ENCODE results near the gene RMND1. TPM values are rescaled to one million over a fixed set of nuclear protein-coding genes. Genes with fewer than 3 reads are reported as not detected.
"Not testable (repeated sequence)": the region's sequence is repeated elsewhere in the genome, so short reads cannot be mapped to it uniquely, and the experiment has no call there.

The RMND1 gene
- total RNA-seq, 2 donors from 2014 or later: 17.1 to 22.9 TPM

GRCh38 chr6:151384151-151384550 is 67.8 kb downstream of the RMND1 start:
- DNase-seq (ENCODE audit: low spot score): no peak
- no peaks in the 10 kb centered on the region for H3K36me3 ChIP-seq
- no peaks in the 10 kb centered on the region for H3K4me1 ChIP-seq (replicated peaks)
- no peak overlapping the region for H3K4me3 ChIP-seq
- no peaks in the 10 kb centered on the region for H3K9me3 ChIP-seq
- no peaks in the 10 kb centered on the region for H3K27me3 ChIP-seq (replicated peaks; ENCODE audit: insufficient read depth)
- no peak overlapping the region for H3K27ac ChIP-seq
- 51% methylated on average over 5 of the region's 5 CpGs for WGBS
- TF ChIP-seq POLR2AphosphoS5 (IDR thresholded peaks at IDR 0.05) (no peak), CTCF (IDR thresholded peaks at IDR 0.05) (no peak), POLR2A (IDR thresholded peaks at IDR 0.05) (no peak)
- intact Hi-C loops (cut with DNase I): no loop called here

- H3K4me3 ChIP-seq; H3K4me1 ChIP-seq (replicated peaks); H3K9me3 ChIP-seq; H3K27me3 ChIP-seq (replicated peaks; ENCODE audit: insufficient read depth); intact Hi-C loops (cut with DNase I); DNase-seq (ENCODE audit: low spot score); H3K27ac ChIP-seq; H3K36me3 ChIP-seq: not testable (repeated sequence)
- 98% methylated on average over 9 of the region's 9 CpGs for WGBS
Measured at GRCh38 chr6:151382631-151383030, 69.3 kb downstream of the RMND1 start.

GRCh38 chr6:151381722-151382121 is 70.2 kb downstream of the RMND1 start:
- no peaks in the 10 kb centered on the region for H3K9me3 ChIP-seq
- no peaks in the 10 kb centered on the region for H3K4me1 ChIP-seq (replicated peaks)
- TF ChIP-seq POLR2A (IDR thresholded peaks at IDR 0.05) (no peak), POLR2AphosphoS5 (IDR thresholded peaks at IDR 0.05) (no peak), CTCF (IDR thresholded peaks at IDR 0.05) (no peak)
- 88% methylated on average over 4 of the region's 4 CpGs for WGBS
- intact Hi-C loops (cut with DNase I): no loop called here
- no peak for DNase-seq (ENCODE audit: low spot score)
- H3K27me3 ChIP-seq (replicated peaks; ENCODE audit: insufficient read depth): no peaks in the 10 kb centered on the region
- H3K27ac ChIP-seq: no peak overlapping the region
- no peaks in the 10 kb centered on the region for H3K36me3 ChIP-seq
- no peak overlapping the region for H3K4me3 ChIP-seq

- no peaks in the 10 kb centered on the region for H3K27me3 ChIP-seq (replicated peaks; ENCODE audit: insufficient read depth)
- no peaks in the 10 kb centered on the region for H3K36me3 ChIP-seq
- H3K4me3 ChIP-seq: no peak overlapping the region
- no peaks in the 10 kb centered on the region for H3K9me3 ChIP-seq
- TF ChIP-seq CTCF (IDR thresholded peaks at IDR 0.05): no peak
- no peak for TF ChIP-seq POLR2A (IDR thresholded peaks at IDR 0.05)
- TF ChIP-seq POLR2AphosphoS5 (IDR thresholded peaks at IDR 0.05): no peak
- DNase-seq (ENCODE audit: low spot score): no peak
- intact Hi-C loops (cut with DNase I): no loop called here
- no peaks in the 10 kb centered on the region for H3K4me1 ChIP-seq (replicated peaks)
- no peak overlapping the region for H3K27ac ChIP-seq
- 100% methylated on average over 1 of the region's 1 CpG for WGBS
Measured at GRCh38 chr6:151380848-151381205, 71.1 kb downstream of the RMND1 start.

- Histone ChIP-seq H3K9me3 (no peaks in the 10 kb centered on the region), H3K4me1 (replicated peaks) (no peaks in the 10 kb centered on the region), H3K27ac (no peak overlapping the region), H3K36me3 (no peaks in the 10 kb centered on the region), H3K4me3 (no peak overlapping the region), H3K27me3 (replicated peaks; ENCODE audit: insufficient read depth) (no peaks in the 10 kb centered on the region)
- no peak for DNase-seq (ENCODE audit: low spot score)
- WGBS: 88% methylated on average over 14 of the region's 14 CpGs
- TF ChIP-seq CTCF (IDR thresholded peaks at IDR 0.05) (no peak), POLR2AphosphoS5 (IDR thresholded peaks at IDR 0.05) (no peak), POLR2A (IDR thresholded peaks at IDR 0.05) (no peak)
- intact Hi-C loops (cut with DNase I): no loop called here
Measured at GRCh38 chr6:151379933-151380847, 71.7 kb downstream of the RMND1 start.

All from prostate gland (tissue), 2 donors.